HEK293 (cell line): ENCODE data around the gene CD5L.

Source experiments
- CTCF ChIA-PET: fragments of 350-600 bp; formaldehyde crosslinking; extraction: SDS; loops from one replicate; lab custom pipeline; 2021; ENCODE audit warnings: antibody characterized with exemption; lab: Yijun Ruan, JAX
- POLR2A ChIA-PET: fragments of 300-600 bp; formaldehyde crosslinking; extraction: SDS; loops from one replicate; lab custom pipeline; 2020; ENCODE audit warnings: antibody characterized with exemption, inconsistent platforms; lab: Yijun Ruan, JAX
- H3K27ac ChIP-seq: fragments of 200-500 bp; sonication (Bioruptor generic); 2 replicates; pipeline ENCODE4 v1.5.1; 2014; ENCODE audit warnings: low read depth, low read length, control low read depth, inconsistent platforms; ENCODE audit errors: extremely low read depth
- H3K36me3 ChIP-seq, 2 experiments: fragments of 200-500 bp in 1 of 2; sonication (Bioruptor generic) in 1 of 2; 1 replicate in 1 of 2; 2 replicates in 1 of 2; pipeline ENCODE4 v1.5.1; 2014 to 2017; ENCODE audit warnings: inconsistent platforms in 2 of 2, low read length in 2 of 2; ENCODE audit not compliant: control insufficient read depth in 2 of 2, insufficient read depth in 1 of 2
- H3K4me1 ChIP-seq: fragments of 200-500 bp; sonication (Bioruptor generic); 2 replicates; pipeline ENCODE4 v1.5.1; 2014; ENCODE audit warnings: mild to moderate bottlenecking, low read length, inconsistent platforms; ENCODE audit not compliant: control insufficient read depth, insufficient read depth
- H3K4me3 ChIP-seq: 2 replicates; pipeline ENCODE4 v1.5.1; 2011; ENCODE audit warnings: low read depth, mild to moderate bottlenecking, control low read depth, low read length, moderate library complexity
- H3K9me3 ChIP-seq: fragments of 200-500 bp; sonication (Bioruptor generic); 2 replicates; pipeline ENCODE4 v1.5.1; 2014; ENCODE audit warnings: low read depth, low read length, inconsistent platforms; ENCODE audit not compliant: control insufficient read depth, insufficient read depth
- BCL6B ChIP-seq: fragments of 450-650 bp; formaldehyde crosslinking; IDR thresholded peaks from 2 replicates; pipeline ENCODE4 v1.5.1; 2017; ENCODE audit warnings: missing biosample characterization, missing genetic modification characterization
- CTCF ChIP-seq: fragments of 450-650 bp; formaldehyde crosslinking; IDR thresholded peaks from 2 replicates; pipeline ENCODE4 v1.5.1; 2016; ENCODE audit warnings: missing biosample characterization, missing genetic modification characterization
- INSM2 ChIP-seq: fragments of 450-650 bp; formaldehyde crosslinking; IDR thresholded peaks from 2 replicates; pipeline ENCODE4 v1.5.1; 2016; ENCODE audit warnings: missing biosample characterization, missing genetic modification characterization
- KLF16 ChIP-seq: fragments of 450-650 bp; formaldehyde crosslinking; IDR thresholded peaks from 2 replicates; pipeline ENCODE4 v1.5.1; 2017; ENCODE audit warnings: missing biosample characterization, missing genetic modification characterization
- SCRT2 ChIP-seq: fragments of 450-650 bp; formaldehyde crosslinking; IDR thresholded peaks from 2 replicates; pipeline ENCODE4 v1.5.1; 2016; ENCODE audit warnings: missing biosample characterization, missing genetic modification characterization
- ZNF10 ChIP-seq: fragments of 450-650 bp; formaldehyde crosslinking; IDR thresholded peaks from 2 replicates; pipeline ENCODE4 v1.5.1; 2017; ENCODE audit warnings: missing biosample characterization, missing genetic modification characterization
- ZNF140 ChIP-seq: fragments of 450-650 bp; formaldehyde crosslinking; IDR thresholded peaks from 2 replicates; pipeline ENCODE4 v1.5.1; 2016; ENCODE audit warnings: missing biosample characterization, missing genetic modification characterization
- ZNF146 ChIP-seq: fragments of 450-650 bp; formaldehyde crosslinking; IDR thresholded peaks from 2 replicates; pipeline ENCODE4 v1.5.1; 2016; ENCODE audit warnings: missing biosample characterization, missing genetic modification characterization
- ZNF175 ChIP-seq: fragments of 450-650 bp; formaldehyde crosslinking; IDR thresholded peaks from 2 replicates; pipeline ENCODE4 v1.5.1; 2016; ENCODE audit warnings: missing biosample characterization, missing genetic modification characterization
- ZNF211 ChIP-seq: fragments of 450-650 bp; formaldehyde crosslinking; IDR thresholded peaks from 2 replicates; pipeline ENCODE4 v1.5.1; 2016; ENCODE audit warnings: low read depth, missing biosample characterization, missing genetic modification characterization
- ZNF37A ChIP-seq: fragments of 450-650 bp; IDR thresholded peaks from 2 replicates; pipeline ENCODE4 v1.5.1; 2018; ENCODE audit warnings: missing biosample characterization, missing genetic modification characterization
- ZNF404 ChIP-seq: fragments of 450-650 bp; formaldehyde crosslinking; IDR thresholded peaks from 2 replicates; pipeline ENCODE4 v1.5.1; 2017; ENCODE audit warnings: missing biosample characterization, missing genetic modification characterization
- ZNF426 ChIP-seq: fragments of 450-650 bp; formaldehyde crosslinking; IDR thresholded peaks from 2 replicates; pipeline ENCODE4 v1.5.1; 2017; ENCODE audit warnings: missing biosample characterization, missing genetic modification characterization, mild to moderate bottlenecking, inconsistent platforms, moderate library complexity
- ZNF433 ChIP-seq: fragments of 450-650 bp; formaldehyde crosslinking; IDR thresholded peaks from 2 replicates; pipeline ENCODE4 v1.5.1; 2016; ENCODE audit warnings: missing biosample characterization, missing genetic modification characterization, low read depth
- ZNF473 ChIP-seq: fragments of 450-650 bp; formaldehyde crosslinking; IDR thresholded peaks from 2 replicates; pipeline ENCODE4 v1.5.1; 2017; ENCODE audit warnings: missing biosample characterization, missing genetic modification characterization
- ZNF621 ChIP-seq: fragments of 450-650 bp; formaldehyde crosslinking; IDR thresholded peaks from 2 replicates; pipeline ENCODE4 v1.5.1; 2017; ENCODE audit warnings: missing biosample characterization, missing genetic modification characterization
- ZNF629 ChIP-seq: fragments of 450-650 bp; formaldehyde crosslinking; IDR thresholded peaks from 2 replicates; pipeline ENCODE4 v1.5.1; 2017; ENCODE audit warnings: missing biosample characterization, missing genetic modification characterization
- ZNF692 ChIP-seq: fragments of 450-650 bp; formaldehyde crosslinking; IDR thresholded peaks from 2 replicates; pipeline ENCODE4 v1.5.1; 2016; ENCODE audit warnings: missing biosample characterization, missing genetic modification characterization
- ZNF701 ChIP-seq: fragments of 450-650 bp; formaldehyde crosslinking; IDR thresholded peaks from 2 replicates; pipeline ENCODE4 v1.5.1; 2016; ENCODE audit warnings: missing biosample characterization, missing genetic modification characterization
- TF ChIP-seq, protein P1 (sequence below): fragments of 450-650 bp; formaldehyde crosslinking; IDR thresholded peaks from 2 replicates; pipeline ENCODE4 v1.5.1; 2016; ENCODE audit warnings: missing biosample characterization, missing genetic modification characterization
- TF ChIP-seq, protein P2 (sequence below): fragments of 450-650 bp; formaldehyde crosslinking; IDR thresholded peaks from 2 replicates; pipeline ENCODE4 v1.5.1; 2016; ENCODE audit warnings: missing biosample characterization, missing genetic modification characterization
- TF ChIP-seq, protein P3 (sequence below): fragments of 450-650 bp; formaldehyde crosslinking; IDR thresholded peaks from 2 replicates; pipeline ENCODE4 v1.5.1; 2016; ENCODE audit warnings: missing biosample characterization, missing genetic modification characterization

Gene CD5L

DNA sequence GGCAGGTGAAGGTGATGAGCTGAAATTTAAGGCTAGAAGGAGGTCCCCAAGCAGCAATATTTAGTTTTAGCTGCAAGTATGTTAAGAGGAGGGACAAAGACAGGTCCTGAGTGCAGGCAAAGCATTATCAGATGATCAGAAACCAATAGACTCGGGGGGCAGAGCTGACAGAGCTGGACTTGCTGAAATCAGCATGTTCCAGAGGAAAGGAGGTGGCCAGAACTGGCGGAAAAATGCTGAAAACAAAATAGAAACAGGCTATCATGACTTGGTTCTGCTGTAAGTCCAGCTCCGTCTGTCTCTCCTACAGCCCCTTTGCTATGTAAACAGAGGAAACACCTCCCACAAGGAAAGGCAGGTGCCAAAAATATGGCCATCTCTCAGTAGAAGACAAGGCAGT lies at the start of gene CD5L:
Gene CD5L (minus strand): TSS at position 101 of the 400 bp plus-strand sequence. CDS start 107 bp downstream, outside the sequence.
- ChIA-PET POLR2A (no interaction called here), CTCF (no interaction called here)
- TF ChIP-seq ZNF37A (tag by site-specific recombination), result no peak
- no peak for TF ChIP-seq BCL6B (tag by site-specific recombination)
- TF ChIP-seq ZNF211 (tag by site-specific recombination), result no peak
- H3K4me1 ChIP-seq, result no peaks in the 10 kb centered on the region
- H3K36me3 ChIP-seq, result no peaks in the 10 kb centered on the region
- H3K9me3 ChIP-seq, result no peaks in the 10 kb centered on the region
- H3K4me3 ChIP-seq, result no peak within 1 kb of the TSS
- no peak within 1 kb of the TSS for H3K27ac ChIP-seq

DNA sequence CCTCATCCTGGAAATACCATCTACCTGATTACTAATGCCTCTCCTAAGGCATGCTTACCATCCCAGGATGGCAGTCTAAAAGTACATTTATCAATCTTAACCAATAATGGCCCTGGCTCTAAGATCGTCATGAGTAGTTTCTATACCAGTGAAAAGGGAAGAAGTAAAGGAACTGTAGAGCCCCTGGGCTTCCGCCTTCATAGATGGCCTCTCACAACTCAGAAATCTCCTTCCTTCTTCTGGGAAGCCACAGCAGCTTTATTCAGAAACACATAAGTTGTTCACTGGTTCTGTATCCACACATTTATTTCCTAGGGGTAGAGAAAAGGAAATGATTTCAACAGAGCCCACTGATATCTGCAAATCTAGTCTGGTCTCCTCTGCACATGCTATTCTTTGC lies 41.0 kb upstream of the CD5L start:
- TF ChIP-seq ZNF146, result no peak
- no peak for TF ChIP-seq ZNF175 (tag by site-specific recombination)
- no peak for TF ChIP-seq KLF16
- no peak for TF ChIP-seq ZNF404 (tag by site-specific recombination)
- TF ChIP-seq ZNF701 (tag by site-specific recombination), result no peak
- TF ChIP-seq ZNF692, result no peak
- no peak for TF ChIP-seq INSM2 (tag by site-specific recombination)
- TF ChIP-seq, protein P1, sequence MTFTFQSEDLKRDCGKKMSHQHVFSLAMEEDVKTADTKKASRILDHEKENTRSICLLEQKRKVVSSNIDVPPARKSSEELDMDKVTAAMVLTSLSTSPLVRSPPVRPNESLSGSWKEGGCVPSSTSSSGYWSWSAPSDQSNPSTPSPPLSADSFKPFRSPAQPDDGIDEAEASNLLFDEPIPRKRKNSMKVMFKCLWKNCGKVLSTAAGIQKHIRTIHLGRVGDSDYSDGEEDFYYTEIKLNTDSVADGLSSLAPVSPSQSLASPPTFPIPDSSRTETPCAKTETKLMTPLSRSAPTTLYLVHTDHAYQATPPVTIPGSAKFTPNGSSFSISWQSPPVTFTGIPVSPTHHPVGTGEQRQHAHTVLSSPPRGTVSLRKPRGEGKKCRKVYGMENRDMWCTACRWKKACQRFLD (tag by site-specific recombination), result no peak
- no peak for TF ChIP-seq CTCF (tag by site-specific recombination)
- TF ChIP-seq ZNF433 (tag by site-specific recombination), result no peak
- TF ChIP-seq ZNF426 (tag by site-specific recombination), result no peak
- TF ChIP-seq ZNF10 (tag by site-specific recombination), result no peak
- Histone ChIP-seq H3K36me3 (no peaks in the 10 kb centered on the region), H3K4me1 (no peaks in the 10 kb centered on the region), H3K27ac (no peak overlapping the region), H3K4me3 (no peak overlapping the region), H3K9me3 (no peaks in the 10 kb centered on the region)
- CTCF ChIA-PET, result interaction anchor here (2.5 kb wide), 1 partner anchor 240 kb away, joined by 17 read pairs; no protein-coding TSS in a partner anchor
- POLR2A ChIA-PET, result no interaction called here

DNA sequence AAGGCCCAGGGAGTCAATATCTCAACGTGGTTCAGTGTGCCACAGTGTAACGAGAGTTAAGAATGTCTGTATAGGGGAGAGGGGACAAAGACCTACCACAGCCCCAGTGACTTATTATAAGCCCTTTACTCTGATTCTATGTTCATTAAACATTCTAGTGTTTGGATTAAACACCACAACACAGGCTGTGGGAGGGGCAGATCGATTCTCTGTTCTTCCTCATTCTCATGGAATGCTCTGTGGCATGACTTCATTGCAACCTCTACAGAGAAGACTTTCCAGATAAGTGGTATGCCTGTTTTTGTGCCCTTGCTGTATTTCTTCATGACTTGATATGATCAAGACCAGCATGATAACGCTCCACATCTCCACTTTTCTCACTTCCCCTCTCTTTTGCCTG lies 39.0 kb upstream of the CD5L start:
- Histone ChIP-seq H3K4me1 (no peaks in the 10 kb centered on the region), H3K9me3 (no peaks in the 10 kb centered on the region), H3K36me3 (no peaks in the 10 kb centered on the region), H3K4me3 (no peak overlapping the region), H3K27ac (no peak overlapping the region)
- POLR2A ChIA-PET, result no interaction called here
- CTCF ChIA-PET, result interaction anchor here (1.3 to 2.5 kb wide), 2 partner anchors 68 to 242 kb away, joined by 3 to 17 read pairs; no protein-coding TSS in a partner anchor
- TF ChIP-seq, protein P2, sequence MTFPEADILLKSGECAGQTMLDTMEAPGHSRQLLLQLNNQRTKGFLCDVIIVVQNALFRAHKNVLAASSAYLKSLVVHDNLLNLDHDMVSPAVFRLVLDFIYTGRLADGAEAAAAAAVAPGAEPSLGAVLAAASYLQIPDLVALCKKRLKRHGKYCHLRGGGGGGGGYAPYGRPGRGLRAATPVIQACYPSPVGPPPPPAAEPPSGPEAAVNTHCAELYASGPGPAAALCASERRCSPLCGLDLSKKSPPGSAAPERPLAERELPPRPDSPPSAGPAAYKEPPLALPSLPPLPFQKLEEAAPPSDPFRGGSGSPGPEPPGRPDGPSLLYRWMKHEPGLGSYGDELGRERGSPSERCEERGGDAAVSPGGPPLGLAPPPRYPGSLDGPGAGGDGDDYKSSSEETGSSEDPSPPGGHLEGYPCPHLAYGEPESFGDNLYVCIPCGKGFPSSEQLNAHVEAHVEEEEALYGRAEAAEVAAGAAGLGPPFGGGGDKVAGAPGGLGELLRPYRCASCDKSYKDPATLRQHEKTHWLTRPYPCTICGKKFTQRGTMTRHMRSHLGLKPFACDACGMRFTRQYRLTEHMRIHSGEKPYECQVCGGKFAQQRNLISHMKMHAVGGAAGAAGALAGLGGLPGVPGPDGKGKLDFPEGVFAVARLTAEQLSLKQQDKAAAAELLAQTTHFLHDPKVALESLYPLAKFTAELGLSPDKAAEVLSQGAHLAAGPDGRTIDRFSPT (tag by site-specific recombination), result no peak
- TF ChIP-seq, protein P3, sequence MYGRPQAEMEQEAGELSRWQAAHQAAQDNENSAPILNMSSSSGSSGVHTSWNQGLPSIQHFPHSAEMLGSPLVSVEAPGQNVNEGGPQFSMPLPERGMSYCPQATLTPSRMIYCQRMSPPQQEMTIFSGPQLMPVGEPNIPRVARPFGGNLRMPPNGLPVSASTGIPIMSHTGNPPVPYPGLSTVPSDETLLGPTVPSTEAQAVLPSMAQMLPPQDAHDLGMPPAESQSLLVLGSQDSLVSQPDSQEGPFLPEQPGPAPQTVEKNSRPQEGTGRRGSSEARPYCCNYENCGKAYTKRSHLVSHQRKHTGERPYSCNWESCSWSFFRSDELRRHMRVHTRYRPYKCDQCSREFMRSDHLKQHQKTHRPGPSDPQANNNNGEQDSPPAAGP, result no peak
- TF ChIP-seq ZNF473, result no peak
- TF ChIP-seq ZNF140 (tag by site-specific recombination), result no peak
- no peak for TF ChIP-seq ZNF629 (tag by site-specific recombination)
- TF ChIP-seq SCRT2 (tag by site-specific recombination), result no peak
- TF ChIP-seq ZNF621 (tag by site-specific recombination), result no peak
